K562 (cell line): ENCODE results near the gene KLK5. TPM values are rescaled to one million over a fixed set of nuclear protein-coding genes. Genes with fewer than 3 reads are reported as not detected.
A peak's percentile ranks its signal among the peaks of the same experiment; 100 is the strongest.

ENCODE experiments used
- ATAC-seq: fragments of 200-7000 bp; cut with Tn5 transposase; 3 replicates; pipeline ENCODE4 v1.9.1; 2020; ENCODE audit warnings: moderate library complexity
- BruUV-seq: library from RNA; stranded (reverse); fragments of 400-500 nt; replicated peaks from 2 replicates; lab custom pipeline; 2021; lab: Mats Ljungman, UMichigan
- CTCF ChIA-PET: fragments of 300-600 bp; formaldehyde crosslinking; extraction: SDS; loops from one replicate; lab custom pipeline; 2021; ENCODE audit warnings: low intra/inter-chr PET ratio; lab: Yijun Ruan, JAX
- POLR2A ChIA-PET: fragments of 300-600, 350-650 bp; sonication (Branson Sonifier 250); formaldehyde crosslinking; extraction: SDS; loops from one replicate; lab custom pipeline; 2021; ENCODE audit warnings: antibody characterized with exemption, inconsistent platforms; lab: Yijun Ruan, JAX
- DNase-seq, 4 experiments: peaks; one replicate each; pipeline versions ENCODE4 v3.0.0 to v3.0.0-alpha.2; 2011 to 2018; ENCODE audit warnings: low spot score in 3 of 4, mixed read lengths in 3 of 4; ENCODE audit errors: extremely low read depth in 1 of 4
- FAIRE-seq: peaks from 2 replicates; lab custom pipeline; 2011; peaks lifted over from hg19 to GRCh38; lab: Jason Lieb, UNC
- H2AFZ ChIP-seq: 2 replicates; pipeline ENCODE4 v1.6.0; 2011; ENCODE audit warnings: low read depth, low read length, control low read depth, inconsistent platforms
- H3K27ac ChIP-seq: fragments of 200-600 bp; 3 replicates; pipeline ENCODE4 v1.8.0; 2011; ENCODE audit warnings: low read depth, mild to moderate bottlenecking, control low read depth, inconsistent platforms, low read length, moderate library complexity, mixed read lengths; ENCODE audit errors: extremely low read depth
- H3K27me3 ChIP-seq, 2 experiments: fragments of 300-600 bp in 1 of 2; 2 replicates in 1 of 2; 3 replicates in 1 of 2; pipeline versions ENCODE4 v1.6.0 to v1.8.0; 2011; ENCODE audit warnings: inconsistent platforms in 2 of 2, low read length in 2 of 2, mild to moderate bottlenecking in 1 of 2, mixed read lengths in 1 of 2, moderate library complexity in 1 of 2; ENCODE audit not compliant: control insufficient read depth in 2 of 2, insufficient read depth in 2 of 2
- H3K36me3 ChIP-seq: fragments of 300-600 bp; 3 replicates; pipeline ENCODE4 v1.8.0; 2011; ENCODE audit warnings: mild to moderate bottlenecking, low read length, inconsistent platforms; ENCODE audit not compliant: control insufficient read depth, insufficient read depth
- H3K4me1 ChIP-seq, 2 experiments: fragments of 200-600 bp in 1 of 2; replicated peaks in 1 of 2; 2 replicates in 1 of 2; 3 replicates in 1 of 2; pipeline versions ENCODE4 v1.5.1 to v1.8.0; 2011; ENCODE audit warnings: inconsistent platforms in 2 of 2, low read length in 2 of 2, mild to moderate bottlenecking in 1 of 2, mixed read lengths in 1 of 2, moderate library complexity in 1 of 2; ENCODE audit not compliant: control insufficient read depth in 2 of 2, insufficient read depth in 2 of 2
- H3K4me2 ChIP-seq: 2 replicates; pipeline ENCODE4 v1.6.1; 2011; ENCODE audit warnings: low read length, control low read depth, inconsistent platforms, mixed read lengths; ENCODE audit not compliant: insufficient read depth
- H3K4me3 ChIP-seq: fragments of 200-600 bp; sonication (generic), shearing (Covaris generic); 2 replicates; pipeline ENCODE4 v1.5.1; 2016; ENCODE audit warnings: control low read depth, inconsistent platforms
- H3K79me2 ChIP-seq: fragments of 200-600 bp; 3 replicates; pipeline ENCODE4 v1.8.0; 2011; ENCODE audit warnings: low read length, inconsistent platforms; ENCODE audit not compliant: control insufficient read depth, insufficient read depth
- H3K9ac ChIP-seq, 2 experiments: 2 replicates each; pipeline versions ENCODE4 v1.6.0 to v1.6.1; 2011; ENCODE audit warnings: low read depth in 2 of 2, low read length in 2 of 2, control low read depth in 1 of 2, inconsistent platforms in 1 of 2, mild to moderate bottlenecking in 1 of 2, mixed read lengths in 1 of 2; ENCODE audit not compliant: insufficient read depth in 1 of 2
- H3K9me1 ChIP-seq: one replicate; pipeline ENCODE4 v1.6.0; 2011; ENCODE audit warnings: inconsistent platforms, mild to moderate bottlenecking, low read length, moderate library complexity; ENCODE audit not compliant: control insufficient read depth, insufficient read depth
- H3K9me3 ChIP-seq: replicated peaks from 2 replicates; pipeline ENCODE4 v1.5.1; 2011; ENCODE audit warnings: low read depth, low read length, inconsistent platforms; ENCODE audit not compliant: control insufficient read depth, insufficient read depth
- H4K20me1 ChIP-seq: replicated peaks from 2 replicates; pipeline ENCODE4 v1.6.1; 2011; ENCODE audit warnings: low read length, inconsistent platforms, mixed read lengths; ENCODE audit not compliant: control insufficient read depth, insufficient read depth
- EGR1 ChIP-seq: fragments of 450-650 bp; conservative IDR thresholded peaks from 2 replicates; pipeline ENCODE4 v1.6.1; 2017; ENCODE audit warnings: mild to moderate bottlenecking
- WGBS: fragments of 100-300 bp; shearing (Covaris generic); methylation state at CpG from one replicate; pipeline ENCODE4 v1.1.6; 2016; ENCODE audit warnings: low coverage, mixed read lengths; ENCODE audit not compliant: insufficient coverage; ENCODE audit errors: missing lambda C conversion rate; 5-methylcytosine and 5-hydroxymethylcytosine counted together
- in situ Hi-C: fragments of 300-500 bp; cut with MboI; formaldehyde crosslinking; loops from 4 replicates; pipeline ENCODE4 v1.15.0; 2018; ENCODE audit warnings: inconsistent platforms, mixed read lengths
- intact Hi-C: fragments of 100-400 bp; cut with micrococcal nuclease; formaldehyde crosslinking; loops from 2 replicates; pipeline ENCODE4 v1.14.2; 2022
- polyA plus RNA-seq, 8 experiments: library from polyadenylated mRNA; depleted of rRNA in 4 of 8; stranded (reverse) in 5 of 8; unstranded in 3 of 8; fragments of >200 nt; fragmentation: Nextera tagmentation in 2 of 8; fragmentation: Illumina TruSeq in 1 of 8; extraction: Ambion mirVana in 2 of 8; extraction: Trizol in 1 of 8; gene quantifications; 2 replicates each; pipeline versions ENCODE4 v1.2.1 to v1.2.3, GENCODE V29; 2011 to 2014; ENCODE audit warnings: inconsistent platforms in 1 of 8, missing spikeins in 1 of 8
- total RNA-seq, 7 experiments: library from RNA; depleted of rRNA in 6 of 7; stranded (reverse); fragments of >200 nt in 6 of 7; fragmentation: Illumina TruSeq in 2 of 7; extraction: Trizol in 2 of 7; gene quantifications; 2 replicates each; pipeline versions ENCODE4 v1.2.1 to v1.2.3, GENCODE V29; 2011 to 2021; ENCODE audit warnings: low replicate concordance in 1 of 7
- TF ChIP-seq, protein P1 (sequence below): fragments of 450-650 bp; IDR thresholded peaks from 2 replicates; pipeline ENCODE4 v1.6.1; 2016; ENCODE audit warnings: low read depth, mild to moderate bottlenecking, moderate library complexity

Gene KLK5
- total and polyA plus RNA-seq, 9 of the 15 experiments (the other 6 are each of a cell fraction or from before 2014, with no cell fraction given), result not detected

DNA sequence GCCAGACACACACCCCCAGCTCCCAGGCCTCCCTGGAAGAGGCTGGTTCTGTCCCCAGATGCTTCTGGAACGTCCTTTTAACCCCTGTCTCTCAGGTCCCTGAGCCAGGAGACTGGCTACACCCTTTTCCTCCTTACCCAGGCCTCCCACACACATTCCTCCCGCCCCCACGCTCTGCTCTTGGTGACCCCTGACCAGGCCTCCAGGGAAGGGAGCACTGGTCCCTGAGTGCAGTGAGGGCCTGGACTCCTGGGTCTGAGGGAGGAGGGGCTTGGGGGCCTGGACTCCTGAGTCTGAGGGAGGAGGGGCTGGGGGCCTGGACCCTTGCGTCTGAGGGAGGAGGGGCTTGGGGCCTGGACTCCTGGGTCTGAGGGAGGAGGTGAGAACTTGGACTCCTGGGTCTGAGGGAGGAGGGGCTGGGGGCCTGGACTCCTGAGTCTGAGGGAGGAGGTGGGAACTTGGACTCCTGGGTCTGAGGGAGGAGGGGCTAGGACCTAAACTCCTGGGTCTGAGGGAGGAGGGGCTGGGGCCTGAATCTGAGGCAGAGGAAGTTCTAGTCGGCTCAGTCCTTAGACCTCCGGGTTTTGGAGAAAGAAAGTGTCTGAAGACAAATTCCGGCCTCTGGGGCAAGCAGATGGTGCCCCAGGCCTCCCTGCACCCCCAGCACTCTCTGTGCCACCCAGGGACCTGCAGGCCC lies 16.0 kb upstream of the KLK5 start:
- Histone ChIP-seq H3K4me2 (no peak overlapping the region), H3K9me1 (no peaks in the 10 kb centered on the region), H3K9me3 (no peaks in the 10 kb centered on the region), H4K20me1 (no peaks in the 10 kb centered on the region), H3K36me3 (no peaks in the 10 kb centered on the region), H3K4me1 (peaks cover 0 to 10% of the 10 kb centered on the region in 2 experiments; a peak in 2 of 5 replicates), H3K27me3 (peaks cover 11 to 50% of the 10 kb centered on the region in 2 experiments; a peak in 4 of 5 replicates), H3K4me3 (no peak overlapping the region), H3K9ac (no peak overlapping the region), H2AFZ (no peak overlapping the region), H3K79me2 (no peaks in the 10 kb centered on the region)
- peak in 1 of 4 experiments; percentile 34 for DNase-seq
- WGBS, result 6% methylated on average over 5 of the region's 7 CpGs
- ATAC-seq, result no peak
- POLR2A ChIA-PET, result no interaction called here
- BruUV-seq, result no TSS peak
- in situ Hi-C loops, result no loop called here
- no peak for FAIRE-seq
- CTCF ChIA-PET, result no interaction called here
- TF ChIP-seq, protein P1, sequence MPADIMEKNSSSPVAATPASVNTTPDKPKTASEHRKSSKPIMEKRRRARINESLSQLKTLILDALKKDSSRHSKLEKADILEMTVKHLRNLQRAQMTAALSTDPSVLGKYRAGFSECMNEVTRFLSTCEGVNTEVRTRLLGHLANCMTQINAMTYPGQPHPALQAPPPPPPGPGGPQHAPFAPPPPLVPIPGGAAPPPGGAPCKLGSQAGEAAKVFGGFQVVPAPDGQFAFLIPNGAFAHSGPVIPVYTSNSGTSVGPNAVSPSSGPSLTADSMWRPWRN, result no peak
- peak; percentile 66 for TF ChIP-seq EGR1
- TF ChIP-seq, all 486 proteins: peak for 1
- intact Hi-C loops, result no loop called here
- H3K27ac ChIP-seq, result no peak overlapping the region
